ENCODE data around the gene SS18. TPM values are rescaled to one million over a fixed set of nuclear protein-coding genes. Genes with fewer than 3 reads are reported as not detected.

Gene SS18
- total RNA-seq, 1 donor from 2014 or later, result 88.2 TPM

GRCh38 chr18:26002375-26002910 is 88.0 kb downstream of the SS18 start:
- no peak for DNase-seq (ENCODE audit: low spot score)

DNA sequence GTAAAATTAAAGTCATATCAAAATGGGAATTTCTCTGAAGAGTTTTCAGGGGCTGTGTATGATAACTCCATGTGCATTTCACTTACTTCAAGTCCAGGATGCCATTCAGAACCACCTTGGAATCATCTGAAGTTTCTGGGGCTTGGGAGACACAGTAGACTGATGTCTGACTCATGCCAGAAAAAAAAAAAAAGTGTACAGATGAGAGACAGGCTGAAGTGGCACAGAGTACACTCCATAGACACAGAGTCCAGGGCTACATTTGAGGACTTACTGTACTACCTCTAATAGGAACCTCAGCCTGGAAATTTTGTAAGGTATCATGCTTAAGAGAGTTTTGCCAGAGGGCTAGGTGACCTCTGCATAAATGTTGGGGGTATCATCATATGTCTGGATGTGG is 92.0 kb downstream of the SS18 start:
- no peak for DNase-seq (ENCODE audit: low spot score)

GRCh38 chr18:25992566-25992965 is 97.8 kb downstream of the SS18 start:
- no peak for DNase-seq (ENCODE audit: low spot score)

GRCh38 chr18:25990473-25990872 is 99.9 kb downstream of the SS18 start:
- no peak for DNase-seq (ENCODE audit: low spot score)

DNA sequence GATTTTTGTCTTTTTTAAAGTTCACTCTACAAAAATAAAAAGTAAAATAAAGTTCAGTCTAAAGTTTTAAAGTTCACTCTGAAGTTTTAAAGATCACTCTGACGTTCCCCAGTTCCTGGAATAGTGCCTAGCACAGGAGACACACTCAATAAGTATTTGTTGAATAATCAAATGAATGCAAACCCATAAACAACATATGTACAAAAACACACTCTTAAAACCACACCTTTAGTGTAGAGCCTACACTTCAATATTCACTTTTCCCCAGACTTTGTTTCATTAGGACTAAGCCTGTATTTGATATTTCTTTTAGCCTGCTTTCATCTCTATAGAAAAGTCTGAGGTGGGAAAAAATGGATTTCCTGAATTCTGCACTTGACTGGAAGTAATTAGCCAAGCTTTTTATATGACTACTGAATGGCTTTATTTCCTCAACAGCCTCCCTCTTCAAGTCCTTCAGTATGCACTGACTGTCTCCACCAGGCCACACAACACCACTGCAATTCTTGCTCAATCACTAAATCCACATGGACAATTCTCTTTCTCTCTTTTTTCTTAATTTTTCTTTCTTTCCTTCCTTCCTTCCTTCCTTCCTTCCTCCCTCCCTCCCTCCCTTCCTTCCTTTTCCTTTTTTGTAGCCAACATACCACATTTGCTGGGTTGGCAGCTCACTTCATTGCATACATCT is 104.6 kb downstream of the SS18 start:
- no peak for DNase-seq (ENCODE audit: low spot score)

DNA sequence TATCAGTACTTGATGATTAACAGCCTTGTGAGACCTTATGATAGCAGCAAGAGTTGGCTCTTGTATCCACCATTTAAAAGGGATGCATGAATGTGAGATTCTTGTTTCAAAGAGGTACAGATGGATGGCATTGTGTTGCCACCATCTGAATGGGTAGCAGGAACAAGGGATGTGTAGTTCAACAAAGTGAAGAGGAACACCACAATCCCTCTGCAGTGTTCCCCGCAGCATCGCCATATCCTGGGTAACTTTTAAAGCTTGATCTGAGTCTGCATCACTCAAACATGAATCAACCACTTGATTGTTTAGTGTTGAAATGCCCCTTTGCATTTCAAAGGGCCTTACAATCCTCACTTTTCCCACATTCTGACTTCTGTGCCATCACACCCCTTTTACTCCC is 106.7 kb downstream of the SS18 start:
- DNase-seq (ENCODE audit: low spot score), result no peak

- DNase-seq (ENCODE audit: low spot score), result no peak
Observed at GRCh38 chr18:25982961-25983360, 107.5 kb downstream of the SS18 start.

GRCh38 chr18:25982153-25982552 is 108.3 kb downstream of the SS18 start:
- no peak for DNase-seq (ENCODE audit: low spot score)

DNA sequence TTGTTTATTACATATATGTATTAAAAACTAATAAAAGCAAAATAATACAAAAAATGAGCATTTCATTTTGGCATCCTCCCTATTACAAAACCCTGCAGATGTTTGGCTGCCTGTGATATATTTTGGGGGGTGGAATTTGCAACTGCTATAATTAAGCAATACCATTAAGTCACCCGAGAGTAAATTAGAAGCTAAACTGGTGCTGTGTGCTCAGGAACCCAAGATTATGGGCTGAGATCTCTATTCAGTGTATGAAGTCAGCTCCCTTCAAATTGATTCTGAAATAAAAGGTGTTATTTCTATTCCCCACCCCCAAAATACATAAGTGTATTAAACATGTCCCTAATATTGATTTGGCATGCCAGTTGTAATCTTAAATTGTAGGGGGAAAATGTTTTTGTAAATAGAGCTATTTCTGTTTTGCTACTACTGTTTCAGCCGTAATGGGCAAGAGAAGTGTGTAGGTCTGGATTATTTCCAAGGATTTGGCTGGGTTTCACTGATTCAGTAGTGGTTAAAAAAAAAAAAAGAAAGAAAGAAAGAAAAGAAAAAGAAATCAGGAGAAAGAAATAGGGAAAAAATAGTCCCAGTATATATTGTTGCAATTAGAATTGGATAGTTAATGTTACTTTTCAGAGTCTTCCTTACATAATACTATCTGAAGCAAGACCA is 110.9 kb downstream of the SS18 start:
- DNase-seq (ENCODE audit: low spot score), result no peak

DNA sequence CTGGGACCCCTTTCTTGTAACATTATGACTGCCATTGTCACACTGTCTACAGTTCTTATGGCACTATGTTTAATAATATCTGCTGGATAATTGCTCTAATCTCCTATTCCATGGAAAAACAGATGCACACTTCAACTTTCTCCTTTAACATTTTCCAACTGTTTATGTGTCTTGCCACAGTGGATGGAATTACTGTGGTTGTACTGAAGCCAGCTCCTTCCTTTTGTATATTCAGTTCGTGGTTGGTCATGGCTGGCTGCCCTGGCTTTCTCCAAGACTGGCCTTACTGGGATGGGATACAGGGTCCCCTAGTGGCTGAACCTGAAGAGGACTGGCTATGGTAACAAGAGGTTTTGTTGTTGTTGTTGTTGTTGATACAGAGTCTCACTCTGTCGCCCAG is 113.9 kb downstream of the SS18 start:
- DNase-seq (ENCODE audit: low spot score), result no peak

GRCh38 chr18:25974630-25975077 is 115.8 kb downstream of the SS18 start:
- DNase-seq (ENCODE audit: low spot score), result no peak

Other genes starting within 250 kb of the SS18 start
- not detected for gene PSMA8, start 43.3 kb upstream of the SS18 start, total RNA-seq
- 7.8 TPM for gene TAF4B, start 135.8 kb upstream of the SS18 start, total RNA-seq

Data from ureter (tissue), 1 donor.